ENCODE measurements around the gene IPCEF1.

DNA sequence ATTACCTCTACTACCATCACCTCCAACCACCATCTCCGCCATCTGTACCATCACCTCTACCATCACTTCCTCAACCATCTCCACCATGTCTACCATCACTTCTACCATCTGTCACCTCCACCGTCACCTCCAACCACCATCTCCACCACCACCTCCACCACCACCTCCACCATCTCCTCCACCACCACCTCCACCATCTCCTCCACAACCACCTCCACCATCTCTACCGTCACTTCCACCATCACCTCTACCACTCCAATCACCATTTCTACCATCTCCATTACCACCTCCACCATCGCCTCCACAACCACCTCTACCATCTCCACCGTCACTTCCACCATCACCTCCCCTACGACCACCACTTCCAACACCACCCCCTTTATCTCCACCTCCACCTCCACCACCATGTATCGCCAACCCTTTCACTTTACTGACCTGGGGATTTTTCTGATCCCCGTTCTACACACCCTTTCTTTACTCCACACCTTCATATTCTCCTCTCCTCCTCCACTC lies 2.3 kb downstream of the IPCEF1 start:
- TF ChIP-seq, protein P1, sequence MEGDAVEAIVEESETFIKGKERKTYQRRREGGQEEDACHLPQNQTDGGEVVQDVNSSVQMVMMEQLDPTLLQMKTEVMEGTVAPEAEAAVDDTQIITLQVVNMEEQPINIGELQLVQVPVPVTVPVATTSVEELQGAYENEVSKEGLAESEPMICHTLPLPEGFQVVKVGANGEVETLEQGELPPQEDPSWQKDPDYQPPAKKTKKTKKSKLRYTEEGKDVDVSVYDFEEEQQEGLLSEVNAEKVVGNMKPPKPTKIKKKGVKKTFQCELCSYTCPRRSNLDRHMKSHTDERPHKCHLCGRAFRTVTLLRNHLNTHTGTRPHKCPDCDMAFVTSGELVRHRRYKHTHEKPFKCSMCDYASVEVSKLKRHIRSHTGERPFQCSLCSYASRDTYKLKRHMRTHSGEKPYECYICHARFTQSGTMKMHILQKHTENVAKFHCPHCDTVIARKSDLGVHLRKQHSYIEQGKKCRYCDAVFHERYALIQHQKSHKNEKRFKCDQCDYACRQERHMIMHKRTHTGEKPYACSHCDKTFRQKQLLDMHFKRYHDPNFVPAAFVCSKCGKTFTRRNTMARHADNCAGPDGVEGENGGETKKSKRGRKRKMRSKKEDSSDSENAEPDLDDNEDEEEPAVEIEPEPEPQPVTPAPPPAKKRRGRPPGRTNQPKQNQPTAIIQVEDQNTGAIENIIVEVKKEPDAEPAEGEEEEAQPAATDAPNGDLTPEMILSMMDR (conservative IDR thresholded peaks at IDR 0.05; ENCODE audit: low read length): no peak
- TF ChIP-seq EZH2phosphoT487 (IDR thresholded peaks at IDR 0.05; ENCODE audit: borderline replicate concordance): no peak
